IMR-90 (cell line): Measurements from ENCODE around the gene SHOX. TPM values are rescaled to one million over a fixed set of nuclear protein-coding genes. Genes with fewer than 3 reads are reported as not detected.

Experiments
- ATAC-seq: fragments of 200-7000 bp; cut with Tn5 transposase; 2 replicates; pipeline ENCODE4 v1.9.1; 2020; ENCODE audit warnings: low read depth, mild to moderate bottlenecking, moderate library complexity
- BruUV-seq: library from RNA; stranded (reverse); fragments of 400-500 nt; replicated peaks from 2 replicates; lab custom pipeline; 2021; lab: Mats Ljungman, UMichigan
- CTCF ChIA-PET: fragments of 300-600 bp; formaldehyde crosslinking; extraction: SDS; loops from one replicate; lab custom pipeline; 2021; ENCODE audit warnings: antibody characterized with exemption; lab: Yijun Ruan, JAX
- POLR2A ChIA-PET: fragments of 300-600 bp; sonication (Branson Sonifier 250); formaldehyde crosslinking; loops from one replicate; lab custom pipeline; 2022; ENCODE audit warnings: antibody characterized with exemption; ENCODE audit not compliant: unreplicated experiment; lab: Charles Lee
- DNase-seq: peaks from one replicate; pipeline ENCODE4 v3.0.0; 2013
- H2AFZ ChIP-seq: replicated peaks from 2 replicates; pipeline ENCODE3; 2013; ENCODE audit warnings: low read length, mild to moderate bottlenecking; ENCODE audit not compliant: poor library complexity
- H2AK5ac ChIP-seq: 2 replicates; pipeline ENCODE4 v1.6.1; 2013; ENCODE audit warnings: low read depth, low read length, inconsistent platforms
- H2AK9ac ChIP-seq: replicated peaks from 2 replicates; pipeline ENCODE3; 2013; ENCODE audit warnings: mild to moderate bottlenecking, low read depth, low read length, moderate library complexity; ENCODE audit not compliant: poor library complexity
- H2BK120ac ChIP-seq: 2 replicates; pipeline ENCODE4 v1.6.1; 2013; ENCODE audit warnings: low read depth, low read length, inconsistent platforms
- H2BK15ac ChIP-seq: 3 replicates; pipeline ENCODE4 v1.6.1; 2013; ENCODE audit warnings: low read depth, low read length, inconsistent platforms
- H2BK20ac ChIP-seq: 2 replicates; pipeline ENCODE4 v1.6.1; 2013; ENCODE audit warnings: low read depth, mild to moderate bottlenecking, inconsistent platforms, low read length, moderate library complexity
- H2BK5ac ChIP-seq: 2 replicates; pipeline ENCODE4 v1.6.1; 2013; ENCODE audit warnings: mild to moderate bottlenecking, low read depth, low read length, inconsistent platforms; ENCODE audit not compliant: poor library complexity, severe bottlenecking
- H3K14ac ChIP-seq: replicated peaks from 2 replicates; pipeline ENCODE4 v1.6.1; 2013; ENCODE audit warnings: low read depth, low read length, inconsistent platforms
- H3K18ac ChIP-seq: 2 replicates; pipeline ENCODE4 v1.6.1; 2013; ENCODE audit warnings: low read depth, low read length, control low read depth
- H3K23ac ChIP-seq: 2 replicates; pipeline ENCODE4 v1.6.1; 2013; ENCODE audit warnings: low read depth, low read length, inconsistent platforms
- H3K27ac ChIP-seq: 2 replicates; pipeline ENCODE4 v1.5.1; 2013; ENCODE audit warnings: mild to moderate bottlenecking, control low read depth, low read length; ENCODE audit not compliant: insufficient read depth
- H3K27me3 ChIP-seq: 2 replicates; pipeline ENCODE4 v1.6.1; 2013; ENCODE audit warnings: low read length; ENCODE audit not compliant: control insufficient read depth, insufficient read depth
- H3K36me3 ChIP-seq: 2 replicates; pipeline ENCODE4 v1.6.1; 2013; ENCODE audit warnings: low read length, mixed read lengths; ENCODE audit not compliant: control insufficient read depth, insufficient read depth
- H3K4ac ChIP-seq: 2 replicates; pipeline ENCODE4 v1.6.1; 2013; ENCODE audit warnings: low read depth, low read length, inconsistent platforms
- H3K4me1 ChIP-seq: 2 replicates; pipeline ENCODE4 v1.6.1; 2013; ENCODE audit warnings: low read length, mixed read lengths; ENCODE audit not compliant: control insufficient read depth, insufficient read depth
- H3K4me2 ChIP-seq: 2 replicates; pipeline ENCODE4 v1.6.1; 2013; ENCODE audit warnings: low read depth, mild to moderate bottlenecking, control low read depth, low read length, moderate library complexity
- H3K4me3 ChIP-seq: 2 replicates; pipeline ENCODE4 v1.5.1; 2013; ENCODE audit warnings: low read depth, mild to moderate bottlenecking, control low read depth, low read length, moderate library complexity; ENCODE audit not compliant: insufficient read depth
- H3K56ac ChIP-seq: 2 replicates; pipeline ENCODE4 v1.6.1; 2013; ENCODE audit warnings: low read length, inconsistent platforms; ENCODE audit not compliant: insufficient read depth; ENCODE audit errors: extremely low read depth
- H3K79me1 ChIP-seq, 2 experiments: 2 replicates each; pipeline ENCODE4 v1.6.1; 2013; ENCODE audit warnings: low read length in 2 of 2, inconsistent platforms in 1 of 2, low read depth in 1 of 2
- H3K9ac ChIP-seq: 2 replicates; pipeline ENCODE4 v1.6.1; 2013; ENCODE audit warnings: low read depth, low read length, control low read depth
- H3K9me1 ChIP-seq: 2 replicates; pipeline ENCODE4 v1.6.1; 2013; ENCODE audit warnings: low read length, inconsistent platforms; ENCODE audit not compliant: insufficient read depth
- H3K9me3 ChIP-seq: 2 replicates; pipeline ENCODE4 v1.6.1; 2013; ENCODE audit warnings: low read length; ENCODE audit not compliant: control insufficient read depth, insufficient read depth
- H4K20me1 ChIP-seq: 2 replicates; pipeline ENCODE4 v1.6.1; 2013; ENCODE audit warnings: low read length, inconsistent platforms; ENCODE audit not compliant: insufficient read depth
- H4K5ac ChIP-seq: 2 replicates; pipeline ENCODE4 v1.6.1; 2013; ENCODE audit warnings: mild to moderate bottlenecking, low read depth, low read length, control low read depth
- H4K8ac ChIP-seq, 2 experiments: 2 replicates each; pipeline ENCODE4 v1.6.1; 2013; ENCODE audit warnings: low read depth in 2 of 2, low read length in 2 of 2, control low read depth in 1 of 2, inconsistent platforms in 1 of 2
- H4K91ac ChIP-seq: 2 replicates; pipeline ENCODE4 v1.6.1; 2013; ENCODE audit warnings: low read depth, low read length, inconsistent platforms; ENCODE audit not compliant: insufficient read depth
- BHLHE40 ChIP-seq: fragments of 150-350 bp; IDR thresholded peaks from 2 replicates; pipeline ENCODE4 v1.6.1; 2016; ENCODE audit warnings: mild to moderate bottlenecking, low read depth, low read length
- CEBPB ChIP-seq: IDR thresholded peaks from 2 replicates; pipeline ENCODE4 v1.6.1; 2012; ENCODE audit warnings: low read depth, low read length, improper control_type of control experiment
- CHD1 ChIP-seq: IDR thresholded peaks from 2 replicates; pipeline ENCODE4 v1.6.1; 2012; ENCODE audit warnings: low read depth, low read length, improper control_type of control experiment
- FOS ChIP-seq: fragments of 150-350 bp; IDR thresholded peaks from 2 replicates; pipeline ENCODE4 v1.6.1; 2016; ENCODE audit warnings: low read depth, low read length
- MAFK ChIP-seq: IDR thresholded peaks from 2 replicates; pipeline ENCODE4 v1.6.1; 2012; ENCODE audit warnings: low read depth, low read length, improper control_type of control experiment
- MAZ ChIP-seq: IDR thresholded peaks from 2 replicates; pipeline ENCODE4 v1.6.1; 2012; ENCODE audit warnings: low read depth, mild to moderate bottlenecking, low read length, improper control_type of control experiment, moderate library complexity, borderline replicate concordance
- MXI1 ChIP-seq: IDR thresholded peaks from 2 replicates; pipeline ENCODE4 v1.6.1; 2012; ENCODE audit warnings: low read depth, mild to moderate bottlenecking, low read length, moderate library complexity, borderline replicate concordance
- NFE2L2 ChIP-seq: fragments of 150-350 bp; IDR thresholded peaks from 2 replicates; pipeline ENCODE4 v1.6.1; 2016; ENCODE audit warnings: low read depth, mild to moderate bottlenecking, low read length
- POLR2A ChIP-seq: IDR thresholded peaks from 2 replicates; pipeline ENCODE4 v1.6.1; 2012; ENCODE audit warnings: mild to moderate bottlenecking, low read depth, low read length
- RAD21 ChIP-seq: IDR thresholded peaks from 2 replicates; pipeline ENCODE4 v1.6.1; 2012; ENCODE audit warnings: low read length, improper control_type of control experiment
- RCOR1 ChIP-seq: IDR thresholded peaks from 2 replicates; pipeline ENCODE4 v1.6.1; 2012; ENCODE audit warnings: mild to moderate bottlenecking, low read length, improper control_type of control experiment; ENCODE audit not compliant: insufficient replicate concordance
- RFX5 ChIP-seq: IDR thresholded peaks from 2 replicates; pipeline ENCODE4 v1.8.0; 2012; ENCODE audit warnings: low read depth, mild to moderate bottlenecking, low read length, moderate library complexity
- SMC3 ChIP-seq: fragments of 150-350 bp; IDR thresholded peaks from 2 replicates; pipeline ENCODE4 v1.6.1; 2016; ENCODE audit warnings: low read depth, mild to moderate bottlenecking, antibody characterized with exemption, low read length, moderate library complexity
- WGBS, 2 experiments: methylation state at CpG; one replicate each; pipeline versions ENCODE4 v1.1.5 to v1.1.7; 2013; ENCODE audit warnings: missing lambda C conversion rate in 2 of 2; ENCODE audit not compliant: insufficient read length in 1 of 2; ENCODE audit errors: extremely low coverage in 2 of 2; 5-methylcytosine and 5-hydroxymethylcytosine counted together
- dilution Hi-C: fragments of 300-500 bp; cut with HindIII; formaldehyde crosslinking; loops from one replicate; pipeline ENCODE4 v1.14.3; 2018; ENCODE audit warnings: low sequenced_read_pairs; ENCODE audit not compliant: unreplicated experiment
- in situ Hi-C: fragments of 300-500 bp; cut with MboI; formaldehyde crosslinking; loops from 3 replicates; pipeline ENCODE4 v1.14.3; 2019; ENCODE audit warnings: low sequenced_read_pairs, inconsistent platforms, mixed read lengths
- intact Hi-C: fragments of 100-400 bp; cut with micrococcal nuclease; formaldehyde crosslinking; loops from 2 replicates; pipeline ENCODE4 v1.10.0; 2022
- polyA plus RNA-seq, 3 experiments: library from polyadenylated mRNA; depleted of rRNA; stranded (reverse); fragments of >200 nt; gene quantifications; 2 replicates each; pipeline ENCODE4 v1.2.3, GENCODE V29; 2012; ENCODE audit warnings: low replicate concordance in 1 of 3
- total RNA-seq: library from RNA; depleted of rRNA; stranded (reverse); fragments of >200 nt; gene quantifications from 2 replicates; pipeline ENCODE4 v1.2.3, GENCODE V29; 2012
- TF ChIP-seq, protein P1 (sequence below): conservative IDR thresholded peaks from 2 replicates; pipeline ENCODE4 v1.5.1; 2012; ENCODE audit warnings: mild to moderate bottlenecking, low read depth, low read length, improper control_type of control experiment
- TF ChIP-seq, protein P2 (sequence below): fragments of 150-350 bp; IDR thresholded peaks from 2 replicates; pipeline ENCODE4 v1.6.1; 2016; ENCODE audit warnings: low read depth, mild to moderate bottlenecking, low read length, moderate library complexity, borderline replicate concordance
- TF ChIP-seq, protein P3 (sequence below): fragments of 150-350 bp; IDR thresholded peaks from 2 replicates; pipeline ENCODE4 v1.6.1; 2017; ENCODE audit warnings: mild to moderate bottlenecking, antibody characterized with exemption, low read length, low read depth

SHOX gene
- total and polyA plus RNA-seq, 2 of the 4 experiments (the other 2 are of a cell fraction), result not detected

DNA sequence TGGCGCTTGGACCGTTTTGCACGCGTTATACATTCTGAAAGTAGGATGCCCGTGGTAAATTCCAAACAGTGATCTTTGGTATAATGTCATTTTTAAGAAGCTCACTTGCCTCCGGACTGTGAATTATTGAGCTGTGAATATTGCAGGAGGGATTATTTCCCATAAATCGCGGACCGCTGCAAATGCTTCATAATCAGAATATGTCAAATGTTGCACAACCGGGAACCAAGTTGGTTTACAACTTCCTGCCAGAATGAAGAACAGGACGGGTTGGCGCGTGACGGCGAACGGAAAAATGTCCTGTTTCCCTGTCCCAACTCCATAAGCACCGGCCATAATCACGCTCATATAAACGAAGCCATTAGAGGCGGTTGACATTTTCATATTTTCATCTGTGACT lies 67.6 kb downstream of the SHOX start:
- H2BK20ac ChIP-seq, result no peak overlapping the region
- ATAC-seq, result no peak
- H4K20me1 ChIP-seq, result no peaks in the 10 kb centered on the region
- H4K8ac ChIP-seq, result no peak overlapping the region
- no peak overlapping the region for H3K9ac ChIP-seq
- no peak overlapping the region for H3K4me2 ChIP-seq
- H3K14ac ChIP-seq, result no peak overlapping the region
- H2AK9ac ChIP-seq, result no peak overlapping the region
- H3K23ac ChIP-seq, result no peak overlapping the region
- CTCF ChIA-PET, result no interaction called here
- H3K9me3 ChIP-seq, result peaks cover 34% of the 10 kb centered on the region
- dilution Hi-C loops, result no loop called here
- H4K5ac ChIP-seq, result no peak overlapping the region
- H3K27me3 ChIP-seq, result no peaks in the 10 kb centered on the region
- POLR2A ChIA-PET, result no interaction called here
- H3K36me3 ChIP-seq, result no peaks in the 10 kb centered on the region
- no peak overlapping the region for H3K4me3 ChIP-seq
- H2BK5ac ChIP-seq, result no peak overlapping the region
- H2BK120ac ChIP-seq, result no peak overlapping the region
- no peak overlapping the region for H3K56ac ChIP-seq
- TF ChIP-seq NFE2L2 (no peak), CEBPB (no peak), MAFK (no peak), RFX5 (no peak), MAZ (no peak), SMC3 (no peak), RCOR1 (no peak), POLR2A (no peak), CHD1 (no peak), RAD21 (no peak), BHLHE40 (no peak), FOS (no peak), MXI1 (no peak)
- TF ChIP-seq, protein P1, sequence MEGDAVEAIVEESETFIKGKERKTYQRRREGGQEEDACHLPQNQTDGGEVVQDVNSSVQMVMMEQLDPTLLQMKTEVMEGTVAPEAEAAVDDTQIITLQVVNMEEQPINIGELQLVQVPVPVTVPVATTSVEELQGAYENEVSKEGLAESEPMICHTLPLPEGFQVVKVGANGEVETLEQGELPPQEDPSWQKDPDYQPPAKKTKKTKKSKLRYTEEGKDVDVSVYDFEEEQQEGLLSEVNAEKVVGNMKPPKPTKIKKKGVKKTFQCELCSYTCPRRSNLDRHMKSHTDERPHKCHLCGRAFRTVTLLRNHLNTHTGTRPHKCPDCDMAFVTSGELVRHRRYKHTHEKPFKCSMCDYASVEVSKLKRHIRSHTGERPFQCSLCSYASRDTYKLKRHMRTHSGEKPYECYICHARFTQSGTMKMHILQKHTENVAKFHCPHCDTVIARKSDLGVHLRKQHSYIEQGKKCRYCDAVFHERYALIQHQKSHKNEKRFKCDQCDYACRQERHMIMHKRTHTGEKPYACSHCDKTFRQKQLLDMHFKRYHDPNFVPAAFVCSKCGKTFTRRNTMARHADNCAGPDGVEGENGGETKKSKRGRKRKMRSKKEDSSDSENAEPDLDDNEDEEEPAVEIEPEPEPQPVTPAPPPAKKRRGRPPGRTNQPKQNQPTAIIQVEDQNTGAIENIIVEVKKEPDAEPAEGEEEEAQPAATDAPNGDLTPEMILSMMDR, result no peak
- TF ChIP-seq, protein P2, sequence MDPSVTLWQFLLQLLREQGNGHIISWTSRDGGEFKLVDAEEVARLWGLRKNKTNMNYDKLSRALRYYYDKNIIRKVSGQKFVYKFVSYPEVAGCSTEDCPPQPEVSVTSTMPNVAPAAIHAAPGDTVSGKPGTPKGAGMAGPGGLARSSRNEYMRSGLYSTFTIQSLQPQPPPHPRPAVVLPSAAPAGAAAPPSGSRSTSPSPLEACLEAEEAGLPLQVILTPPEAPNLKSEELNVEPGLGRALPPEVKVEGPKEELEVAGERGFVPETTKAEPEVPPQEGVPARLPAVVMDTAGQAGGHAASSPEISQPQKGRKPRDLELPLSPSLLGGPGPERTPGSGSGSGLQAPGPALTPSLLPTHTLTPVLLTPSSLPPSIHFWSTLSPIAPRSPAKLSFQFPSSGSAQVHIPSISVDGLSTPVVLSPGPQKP, result no peak
- TF ChIP-seq, protein P3, sequence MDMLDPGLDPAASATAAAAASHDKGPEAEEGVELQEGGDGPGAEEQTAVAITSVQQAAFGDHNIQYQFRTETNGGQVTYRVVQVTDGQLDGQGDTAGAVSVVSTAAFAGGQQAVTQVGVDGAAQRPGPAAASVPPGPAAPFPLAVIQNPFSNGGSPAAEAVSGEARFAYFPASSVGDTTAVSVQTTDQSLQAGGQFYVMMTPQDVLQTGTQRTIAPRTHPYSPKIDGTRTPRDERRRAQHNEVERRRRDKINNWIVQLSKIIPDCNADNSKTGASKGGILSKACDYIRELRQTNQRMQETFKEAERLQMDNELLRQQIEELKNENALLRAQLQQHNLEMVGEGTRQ, result no peak
- in situ Hi-C loops, result no loop called here
- no TSS peak for BruUV-seq
- H3K79me1 ChIP-seq, result no peaks in the 10 kb centered on the region
- H3K27ac ChIP-seq, result no peak overlapping the region
- DNase-seq, result no peak
- no peak overlapping the region for H4K91ac ChIP-seq
- H3K4ac ChIP-seq, result no peak overlapping the region
- no peak overlapping the region for H2BK15ac ChIP-seq
- H3K9me1 ChIP-seq, result no peaks in the 10 kb centered on the region
- no peak overlapping the region for H3K18ac ChIP-seq
- no peaks in the 10 kb centered on the region for H3K4me1 ChIP-seq
- WGBS, 2 experiments, result 72% methylated on average over 7 of the region's 20 CpGs; no CpG with 5 or more reads in 1 of the 2 experiments
- H2AFZ ChIP-seq, result no peak overlapping the region
- H2AK5ac ChIP-seq, result no peak overlapping the region
- intact Hi-C loops, result no loop called here
